SK-N-SH (cell line): ENCODE measurements around the gene VASN. TPM values are rescaled to one million over a fixed set of nuclear protein-coding genes. Genes with fewer than 3 reads are reported as not detected.

Experiments used
- CTCF ChIA-PET: fragments of 300-600, 350-600 bp; formaldehyde crosslinking; extraction: SDS; loops from one replicate; lab custom pipeline; 2021; lab: Yijun Ruan, JAX
- POLR2A ChIA-PET: fragments of 350-600 bp; sonication (Branson Sonifier 250); formaldehyde crosslinking; extraction: SDS; loops from one replicate; lab custom pipeline; 2020; ENCODE audit warnings: antibody characterized with exemption, inconsistent platforms; lab: Yijun Ruan, JAX
- DNase-seq: peaks from one replicate; pipeline ENCODE4 v3.0.0; 2012
- H2AFZ ChIP-seq: fragments of 200-600 bp; sonication (generic); 2 replicates; pipeline ENCODE4 v1.8.1; 2016; ENCODE audit warnings: antibody characterized with exemption, mild to moderate bottlenecking, low read depth
- H3F3A ChIP-seq: fragments of 200-600 bp; sonication (generic); replicated peaks from 2 replicates; pipeline ENCODE3; 2016; ENCODE audit warnings: antibody characterized with exemption, mild to moderate bottlenecking; ENCODE audit not compliant: insufficient read depth
- H3K27ac ChIP-seq, 2 experiments: fragments of 200-500 bp in 1 of 2; fragments of 200-600 bp in 1 of 2; sonication (Bioruptor generic) in 1 of 2; sonication (generic), shearing (Covaris generic) in 1 of 2; 2 replicates each; pipeline versions ENCODE4 v1.5.1 to v1.6.1; 2014 to 2016; ENCODE audit warnings: low read depth in 2 of 2, inconsistent platforms in 1 of 2, low read length in 1 of 2, mild to moderate bottlenecking in 1 of 2, mixed read lengths in 1 of 2
- H3K27me3 ChIP-seq: fragments of 200-600 bp; sonication (generic), shearing (Covaris generic); 2 replicates; pipeline ENCODE4 v1.6.1; 2016; ENCODE audit warnings: mixed run types; ENCODE audit not compliant: insufficient read depth
- H3K36me3 ChIP-seq, 2 experiments: fragments of 200-500 bp in 1 of 2; fragments of 200-600 bp in 1 of 2; sonication (Bioruptor generic) in 1 of 2; sonication (generic) in 1 of 2; replicated peaks in 1 of 2; 2 replicates each; pipeline versions ENCODE3 to v1.5.1; 2014 to 2016; ENCODE audit warnings: low read length in 1 of 2, mild to moderate bottlenecking in 1 of 2; ENCODE audit not compliant: insufficient read depth in 2 of 2, control insufficient read depth in 1 of 2
- H3K4me1 ChIP-seq, 2 experiments: fragments of 200-500 bp in 1 of 2; fragments of 200-600 bp in 1 of 2; sonication (Bioruptor generic) in 1 of 2; sonication (generic), shearing (Covaris generic) in 1 of 2; 2 replicates each; pipeline versions ENCODE4 v1.5.1 to v1.6.1; 2014 to 2016; ENCODE audit warnings: low read depth in 1 of 2, low read length in 1 of 2, mixed run types in 1 of 2; ENCODE audit not compliant: insufficient read depth in 2 of 2, control insufficient read depth in 1 of 2
- H3K4me2 ChIP-seq: fragments of 200-600 bp; sonication (generic), shearing (Covaris generic); 2 replicates; pipeline ENCODE4 v1.6.1; 2017; ENCODE audit warnings: mixed run types
- H3K4me3 ChIP-seq, 2 experiments: fragments of 200-500 bp in 1 of 2; fragments of 200-600 bp in 1 of 2; sonication (Bioruptor generic) in 1 of 2; sonication (generic), shearing (Covaris generic) in 1 of 2; 2 replicates each; pipeline versions ENCODE4 v1.5.1 to v1.8.1; 2014 to 2016; ENCODE audit warnings: low read depth in 2 of 2, inconsistent platforms in 1 of 2, low read length in 1 of 2, mild to moderate bottlenecking in 1 of 2, mixed read lengths in 1 of 2, moderate library complexity in 1 of 2
- H3K79me2 ChIP-seq: fragments of 200-600 bp; sonication (generic); 2 replicates; pipeline ENCODE4 v1.8.1; 2017; ENCODE audit warnings: mild to moderate bottlenecking; ENCODE audit not compliant: insufficient read depth
- H3K9ac ChIP-seq: fragments of 200-600 bp; sonication (generic); 2 replicates; pipeline ENCODE4 v1.6.1; 2017; ENCODE audit warnings: mixed run types
- H3K9me2 ChIP-seq: fragments of 200-600 bp; sonication (generic); 2 replicates; pipeline ENCODE4 v1.6.1; 2017; ENCODE audit warnings: mixed run types
- H3K9me3 ChIP-seq: fragments of 200-600 bp; sonication (generic); 2 replicates; pipeline ENCODE4 v1.6.1; 2017; ENCODE audit warnings: mixed run types, mild to moderate bottlenecking, moderate library complexity
- H4K20me1 ChIP-seq: fragments of 200-600 bp; sonication (generic); 2 replicates; pipeline ENCODE4 v1.6.1; 2017; ENCODE audit warnings: mild to moderate bottlenecking, mixed run types; ENCODE audit not compliant: insufficient read depth
- ELF1 ChIP-seq: IDR thresholded peaks from 2 replicates; pipeline ENCODE4 v1.4.0; 2012
- EP300 ChIP-seq, 2 experiments: IDR thresholded peaks; 2 replicates each; pipeline versions ENCODE4 v1.4.0 to v1.6.1; 2012; ENCODE audit warnings: borderline replicate concordance in 1 of 2, low read depth in 1 of 2, low read length in 1 of 2
- IRF3 ChIP-seq: fragments of 150-350 bp; IDR thresholded peaks from 2 replicates; pipeline ENCODE4 v1.6.1; 2016; ENCODE audit warnings: mild to moderate bottlenecking, low read depth, low read length
- JUND ChIP-seq: IDR thresholded peaks from 2 replicates; pipeline ENCODE4 v1.4.0; 2012
- MXI1 ChIP-seq: IDR thresholded peaks from 2 replicates; pipeline ENCODE4 v1.6.1; 2012; ENCODE audit warnings: mild to moderate bottlenecking, low read depth, low read length, improper control_type of control experiment
- NFIC ChIP-seq: IDR thresholded peaks from 2 replicates; pipeline ENCODE4 v1.4.0; 2012; ENCODE audit warnings: borderline replicate concordance
- PBX3 ChIP-seq: IDR thresholded peaks from 2 replicates; pipeline ENCODE4; 2012
- RAD21 ChIP-seq: IDR thresholded peaks from 2 replicates; pipeline ENCODE4 v1.6.1; 2012; ENCODE audit warnings: mild to moderate bottlenecking, low read length
- RCOR1 ChIP-seq: fragments of 150-350 bp; IDR thresholded peaks from 2 replicates; pipeline ENCODE4 v1.6.1; 2017; ENCODE audit warnings: antibody characterized with exemption, low read length
- RFX5 ChIP-seq: IDR thresholded peaks from 2 replicates; pipeline ENCODE4 v1.6.1; 2012; ENCODE audit warnings: mild to moderate bottlenecking, improper control_type of control experiment, low read length
- RXRA ChIP-seq: IDR thresholded peaks from 2 replicates; pipeline ENCODE4 v1.4.0; 2012; ENCODE audit warnings: low read depth, mild to moderate bottlenecking, borderline replicate concordance
- SMC3 ChIP-seq: IDR thresholded peaks from 2 replicates; pipeline ENCODE4 v1.6.1; 2012; ENCODE audit warnings: low read depth, low read length, improper control_type of control experiment
- YY1 ChIP-seq: IDR thresholded peaks from 2 replicates; pipeline ENCODE4 v1.4.0; 2012; ENCODE audit warnings: low read depth, mild to moderate bottlenecking
- WGBS: methylation state at CpG from one replicate; pipeline ENCODE4 v1.1.6; 2017; ENCODE audit warnings: low lambda C conversion rate; 5-methylcytosine and 5-hydroxymethylcytosine counted together
- polyA plus RNA-seq, 3 experiments: library from polyadenylated mRNA; depleted of rRNA; stranded (reverse); fragments of >200 nt; gene quantifications; 2 replicates each; pipeline ENCODE4 v1.2.3, GENCODE V29; 2012
- TF ChIP-seq, protein P1 (sequence below): fragments of 150-350 bp; IDR thresholded peaks from 2 replicates; pipeline ENCODE4 v1.6.1; 2017; ENCODE audit warnings: antibody characterized with exemption, low read length, low read depth, borderline replicate concordance
- TF ChIP-seq, protein P2 (sequence below): IDR thresholded peaks from 2 replicates; pipeline ENCODE4 v1.6.1; 2012; ENCODE audit warnings: mild to moderate bottlenecking, low read depth, low read length, moderate library complexity

The VASN gene
- polyA plus RNA-seq, 1 of the 3 experiments (the other 2 are of a cell fraction) = 37.4 TPM

DNA sequence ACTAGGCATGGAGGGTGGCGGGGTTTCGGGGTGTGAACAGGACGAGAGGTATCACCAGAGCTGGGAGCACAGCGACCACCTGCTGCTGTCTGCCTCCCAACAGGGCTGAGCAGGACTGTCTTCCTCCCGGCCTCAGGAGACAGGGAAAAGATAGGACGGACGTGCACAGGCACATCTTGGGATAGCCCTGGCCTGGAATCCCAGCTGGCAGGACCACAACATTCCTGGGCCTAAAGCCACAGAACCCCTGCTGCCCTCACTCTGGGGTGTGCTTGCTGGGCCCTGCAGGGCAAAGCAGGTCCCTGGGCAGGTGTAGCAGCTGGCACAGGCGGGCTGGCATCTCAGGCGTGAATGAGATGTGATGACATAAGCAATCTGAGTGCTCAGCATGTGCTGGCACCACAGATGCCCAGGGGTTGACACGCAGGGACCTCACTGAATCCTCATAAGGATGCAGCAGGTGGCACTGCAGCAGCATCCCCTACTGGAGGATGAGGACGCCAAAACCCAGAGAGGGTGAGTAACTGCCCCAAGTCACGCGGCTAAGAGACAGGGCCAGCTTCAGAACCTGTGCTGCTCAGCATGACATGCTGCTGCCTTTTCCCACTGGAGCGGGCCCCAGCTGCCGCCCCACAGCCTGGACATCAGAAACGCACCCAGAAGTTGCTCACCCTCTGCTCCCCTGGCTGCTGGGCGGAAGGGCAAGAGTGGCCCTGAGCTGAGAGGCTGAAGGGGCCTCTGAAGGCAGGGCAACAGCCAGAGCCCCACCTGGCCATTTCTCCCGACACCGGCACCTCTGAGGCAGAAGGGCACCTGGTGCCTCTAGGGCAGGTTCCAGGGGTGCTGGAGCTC is 37.7 kb downstream of the VASN start:
- H3K9ac ChIP-seq = no peak overlapping the region
- H3K4me3 ChIP-seq = no peak overlapping the region
- H3K36me3 ChIP-seq = peaks cover 0 to 16% of the 10 kb centered on the region in 2 experiments
- H3K4me2 ChIP-seq = no peak overlapping the region
- peak; percentile 30 for DNase-seq
- ChIA-PET POLR2A (no interaction called here), CTCF (interaction anchor here (1.0 to 13.6 kb wide), 7 partner anchors 7 to 155 kb away, joined by 3 to 189 read pairs (median 6); no protein-coding TSS in a partner anchor)
- H3K27ac ChIP-seq = no peak overlapping the region
- 94% methylated on average over 14 of the region's 19 CpGs for WGBS
- peaks cover 0 to 17% of the 10 kb centered on the region in 2 experiments; a peak in 1 of 4 replicates for H3K4me1 ChIP-seq
- no peaks in the 10 kb centered on the region for H3K9me3 ChIP-seq
- no peaks in the 10 kb centered on the region for H3F3A ChIP-seq
- H2AFZ ChIP-seq = no peak overlapping the region
- TF ChIP-seq JUND (no peak), PBX3 (no peak), EP300 (IDR thresholded peaks at IDR 0.05; ENCODE audit: borderline replicate concordance in 1 of 2, low read depth in 1 of 2, low read length in 1 of 2) (no peak), RFX5 (no peak), NFIC (no peak), RXRA (no peak), MXI1 (no peak), ELF1 (no peak), RAD21 (no peak), RCOR1 (no peak), YY1 (no peak), SMC3 (no peak), IRF3 (no peak)
- TF ChIP-seq, protein P1, sequence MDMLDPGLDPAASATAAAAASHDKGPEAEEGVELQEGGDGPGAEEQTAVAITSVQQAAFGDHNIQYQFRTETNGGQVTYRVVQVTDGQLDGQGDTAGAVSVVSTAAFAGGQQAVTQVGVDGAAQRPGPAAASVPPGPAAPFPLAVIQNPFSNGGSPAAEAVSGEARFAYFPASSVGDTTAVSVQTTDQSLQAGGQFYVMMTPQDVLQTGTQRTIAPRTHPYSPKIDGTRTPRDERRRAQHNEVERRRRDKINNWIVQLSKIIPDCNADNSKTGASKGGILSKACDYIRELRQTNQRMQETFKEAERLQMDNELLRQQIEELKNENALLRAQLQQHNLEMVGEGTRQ = no peak
- TF ChIP-seq, protein P2, sequence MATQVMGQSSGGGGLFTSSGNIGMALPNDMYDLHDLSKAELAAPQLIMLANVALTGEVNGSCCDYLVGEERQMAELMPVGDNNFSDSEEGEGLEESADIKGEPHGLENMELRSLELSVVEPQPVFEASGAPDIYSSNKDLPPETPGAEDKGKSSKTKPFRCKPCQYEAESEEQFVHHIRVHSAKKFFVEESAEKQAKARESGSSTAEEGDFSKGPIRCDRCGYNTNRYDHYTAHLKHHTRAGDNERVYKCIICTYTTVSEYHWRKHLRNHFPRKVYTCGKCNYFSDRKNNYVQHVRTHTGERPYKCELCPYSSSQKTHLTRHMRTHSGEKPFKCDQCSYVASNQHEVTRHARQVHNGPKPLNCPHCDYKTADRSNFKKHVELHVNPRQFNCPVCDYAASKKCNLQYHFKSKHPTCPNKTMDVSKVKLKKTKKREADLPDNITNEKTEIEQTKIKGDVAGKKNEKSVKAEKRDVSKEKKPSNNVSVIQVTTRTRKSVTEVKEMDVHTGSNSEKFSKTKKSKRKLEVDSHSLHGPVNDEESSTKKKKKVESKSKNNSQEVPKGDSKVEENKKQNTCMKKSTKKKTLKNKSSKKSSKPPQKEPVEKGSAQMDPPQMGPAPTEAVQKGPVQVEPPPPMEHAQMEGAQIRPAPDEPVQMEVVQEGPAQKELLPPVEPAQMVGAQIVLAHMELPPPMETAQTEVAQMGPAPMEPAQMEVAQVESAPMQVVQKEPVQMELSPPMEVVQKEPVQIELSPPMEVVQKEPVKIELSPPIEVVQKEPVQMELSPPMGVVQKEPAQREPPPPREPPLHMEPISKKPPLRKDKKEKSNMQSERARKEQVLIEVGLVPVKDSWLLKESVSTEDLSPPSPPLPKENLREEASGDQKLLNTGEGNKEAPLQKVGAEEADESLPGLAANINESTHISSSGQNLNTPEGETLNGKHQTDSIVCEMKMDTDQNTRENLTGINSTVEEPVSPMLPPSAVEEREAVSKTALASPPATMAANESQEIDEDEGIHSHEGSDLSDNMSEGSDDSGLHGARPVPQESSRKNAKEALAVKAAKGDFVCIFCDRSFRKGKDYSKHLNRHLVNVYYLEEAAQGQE = no peak
- no peaks in the 10 kb centered on the region; the same call in 1 of the 2 replicates for H4K20me1 ChIP-seq
- no peaks in the 10 kb centered on the region for H3K9me2 ChIP-seq
- H3K27me3 ChIP-seq = no peaks in the 10 kb centered on the region
- H3K79me2 ChIP-seq = peaks cover 21% of the 10 kb centered on the region; the same call in 1 of the 2 replicates
